GM12801 (cell line): ENCODE results near the gene FGD6.

Experiments used
- TF ChIP-seq, protein P1 (sequence below): IDR thresholded peaks from one replicate; pipeline ENCODE4 v1.5.1; 2011; ENCODE audit warnings: control low read depth; ENCODE audit not compliant: insufficient read length; ENCODE audit errors: extremely low read depth

Gene FGD6

DNA sequence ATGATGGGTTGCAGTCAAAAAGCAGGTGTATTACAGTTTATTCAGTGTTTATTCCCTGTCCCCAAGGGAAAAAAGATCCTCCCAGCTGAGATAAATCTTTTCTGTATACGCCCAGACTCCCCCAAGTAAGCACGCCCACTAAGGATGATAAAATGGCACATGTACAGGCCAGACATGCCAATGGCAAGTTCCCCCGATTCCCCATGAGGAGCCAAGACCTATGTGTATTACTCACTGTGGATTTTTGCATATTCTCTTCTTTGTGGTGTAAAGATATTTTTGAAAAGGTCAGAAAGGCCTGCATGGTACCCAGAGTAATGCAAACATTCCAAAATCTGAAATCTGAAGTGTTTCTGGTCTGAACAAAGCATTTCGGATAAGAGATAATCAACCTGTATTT is 166.0 kb downstream of the FGD6 start:
- TF ChIP-seq, protein P1, sequence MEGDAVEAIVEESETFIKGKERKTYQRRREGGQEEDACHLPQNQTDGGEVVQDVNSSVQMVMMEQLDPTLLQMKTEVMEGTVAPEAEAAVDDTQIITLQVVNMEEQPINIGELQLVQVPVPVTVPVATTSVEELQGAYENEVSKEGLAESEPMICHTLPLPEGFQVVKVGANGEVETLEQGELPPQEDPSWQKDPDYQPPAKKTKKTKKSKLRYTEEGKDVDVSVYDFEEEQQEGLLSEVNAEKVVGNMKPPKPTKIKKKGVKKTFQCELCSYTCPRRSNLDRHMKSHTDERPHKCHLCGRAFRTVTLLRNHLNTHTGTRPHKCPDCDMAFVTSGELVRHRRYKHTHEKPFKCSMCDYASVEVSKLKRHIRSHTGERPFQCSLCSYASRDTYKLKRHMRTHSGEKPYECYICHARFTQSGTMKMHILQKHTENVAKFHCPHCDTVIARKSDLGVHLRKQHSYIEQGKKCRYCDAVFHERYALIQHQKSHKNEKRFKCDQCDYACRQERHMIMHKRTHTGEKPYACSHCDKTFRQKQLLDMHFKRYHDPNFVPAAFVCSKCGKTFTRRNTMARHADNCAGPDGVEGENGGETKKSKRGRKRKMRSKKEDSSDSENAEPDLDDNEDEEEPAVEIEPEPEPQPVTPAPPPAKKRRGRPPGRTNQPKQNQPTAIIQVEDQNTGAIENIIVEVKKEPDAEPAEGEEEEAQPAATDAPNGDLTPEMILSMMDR = no peak

DNA sequence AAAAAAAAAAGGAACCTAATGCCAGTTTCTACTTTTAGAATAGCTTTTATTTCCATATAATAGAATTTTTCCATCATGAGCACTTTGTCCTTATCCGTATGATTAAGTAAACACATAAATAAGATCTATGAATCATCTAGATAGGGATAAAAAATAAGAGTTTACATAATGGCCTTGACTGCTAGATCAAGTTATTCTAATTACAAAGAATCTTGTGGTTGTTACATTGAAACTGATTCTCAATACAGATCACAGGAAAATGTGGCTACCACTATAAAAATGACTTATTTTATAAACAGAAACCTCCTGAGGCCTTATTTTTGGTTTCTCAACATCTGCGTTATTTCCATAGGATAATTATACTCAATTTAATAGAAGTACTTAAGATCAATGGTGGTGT is 179.4 kb downstream of the FGD6 start:
- TF ChIP-seq, protein P1 = no peak

DNA sequence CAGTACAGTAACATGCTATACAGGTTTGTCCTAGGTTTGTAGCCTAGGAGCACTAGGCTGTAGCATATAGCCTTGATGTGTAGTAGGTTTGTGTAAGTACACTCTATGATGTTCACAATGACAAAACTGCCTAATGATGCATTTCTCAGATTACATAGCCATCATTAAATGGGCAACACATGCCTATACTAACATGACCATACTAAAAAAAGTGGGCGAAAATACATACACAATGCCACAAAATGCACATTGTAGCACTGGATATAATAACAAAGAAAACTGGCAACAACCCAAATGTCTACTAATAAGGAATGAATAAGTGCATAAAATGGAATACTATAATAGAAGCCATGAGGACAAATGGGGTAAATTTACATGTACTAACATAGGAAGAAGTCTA is 182.5 kb downstream of the FGD6 start:
- TF ChIP-seq, protein P1 = no peak
